DND-41 (cell line): Measurements from ENCODE around the gene CRIP1.

Source experiments
- ATAC-seq: fragments of 200-7000 bp; cut with Tn5 transposase; 3 replicates; pipeline ENCODE4 v1.9.1; 2021; ENCODE audit warnings: low read depth; ENCODE audit not compliant: insufficient read depth
- DNase-seq: peaks from one replicate; pipeline ENCODE4 v3.0.0-alpha.2; 2020
- H2AFZ ChIP-seq: 2 replicates; pipeline ENCODE4 v1.6.0; 2012; ENCODE audit warnings: low read depth, low read length
- H3K27ac ChIP-seq: 2 replicates; pipeline ENCODE4 v1.5.1; 2012; ENCODE audit warnings: low read length, inconsistent platforms
- H3K27me3 ChIP-seq: fragments of 200-600 bp; sonication (generic); 2 replicates; pipeline ENCODE4 v1.6.0; 2012; ENCODE audit warnings: low read length, mild to moderate bottlenecking, inconsistent platforms; ENCODE audit not compliant: insufficient read depth, poor library complexity
- H3K36me3 ChIP-seq: 2 replicates; pipeline ENCODE4 v1.5.1; 2012; ENCODE audit warnings: low read length, inconsistent platforms; ENCODE audit not compliant: insufficient read depth
- H3K4me1 ChIP-seq: 2 replicates; pipeline ENCODE4 v1.5.1; 2012; ENCODE audit warnings: mild to moderate bottlenecking, low read length; ENCODE audit not compliant: insufficient read depth
- H3K4me2 ChIP-seq: 2 replicates; pipeline ENCODE4 v1.6.0; 2012; ENCODE audit warnings: mild to moderate bottlenecking, moderate library complexity, low read length, inconsistent platforms; ENCODE audit not compliant: insufficient read depth
- H3K4me3 ChIP-seq, 2 experiments: fragments of 200-600 bp in 1 of 2; shearing (Covaris generic) in 1 of 2; 2 replicates each; pipeline ENCODE4 v1.5.1; 2012 to 2016; ENCODE audit warnings: inconsistent platforms in 2 of 2, low read length in 2 of 2, mild to moderate bottlenecking in 2 of 2, low read depth in 1 of 2, moderate library complexity in 1 of 2
- H3K79me2 ChIP-seq: 2 replicates; pipeline ENCODE4 v1.6.0; 2012; ENCODE audit warnings: low read length, inconsistent platforms; ENCODE audit not compliant: insufficient read depth
- H3K9ac ChIP-seq: 2 replicates; pipeline ENCODE4 v1.6.0; 2012; ENCODE audit warnings: low read depth, mild to moderate bottlenecking, inconsistent platforms, low read length, moderate library complexity
- H3K9me3 ChIP-seq: 2 replicates; pipeline ENCODE4 v1.5.1; 2012; ENCODE audit warnings: low read length, moderate library complexity, mild to moderate bottlenecking, inconsistent platforms; ENCODE audit not compliant: insufficient read depth, severe bottlenecking
- H4K20me1 ChIP-seq: 2 replicates; pipeline ENCODE4 v1.6.0; 2012; ENCODE audit warnings: low read length; ENCODE audit not compliant: insufficient read depth
- EZH2 ChIP-seq: IDR thresholded peaks from 3 replicates; pipeline ENCODE4 v1.6.1; 2012; ENCODE audit warnings: borderline replicate concordance, low read depth, mild to moderate bottlenecking, moderate library complexity, low read length, inconsistent platforms; ENCODE audit not compliant: severe bottlenecking
- TF ChIP-seq, protein P1 (sequence below): IDR thresholded peaks from 2 replicates; pipeline ENCODE4 v1.5.1; 2012; ENCODE audit warnings: borderline replicate concordance, low read length, moderate library complexity, mild to moderate bottlenecking; ENCODE audit not compliant: poor library complexity, severe bottlenecking; ENCODE audit errors: extremely low read depth

The CRIP1 gene

GRCh38 chr14:105445290-105445689 lies 41.4 kb upstream of the CRIP1 start:
- Histone ChIP-seq H3K4me1 (no peaks in the 10 kb centered on the region), H2AFZ (no peak overlapping the region), H3K9me3 (no peaks in the 10 kb centered on the region), H3K4me3 (no peak overlapping the region), H3K9ac (no peak overlapping the region), H3K79me2 (peaks cover 66% of the 10 kb centered on the region), H3K27ac (no peak overlapping the region), H3K4me2 (no peak overlapping the region), H3K36me3 (peaks cover 77% of the 10 kb centered on the region), H3K27me3 (no peaks in the 10 kb centered on the region), H4K20me1 (peaks cover 80% of the 10 kb centered on the region)
- no peak for DNase-seq
- ATAC-seq, result no peak
- no peak for TF ChIP-seq EZH2
- TF ChIP-seq, protein P1, sequence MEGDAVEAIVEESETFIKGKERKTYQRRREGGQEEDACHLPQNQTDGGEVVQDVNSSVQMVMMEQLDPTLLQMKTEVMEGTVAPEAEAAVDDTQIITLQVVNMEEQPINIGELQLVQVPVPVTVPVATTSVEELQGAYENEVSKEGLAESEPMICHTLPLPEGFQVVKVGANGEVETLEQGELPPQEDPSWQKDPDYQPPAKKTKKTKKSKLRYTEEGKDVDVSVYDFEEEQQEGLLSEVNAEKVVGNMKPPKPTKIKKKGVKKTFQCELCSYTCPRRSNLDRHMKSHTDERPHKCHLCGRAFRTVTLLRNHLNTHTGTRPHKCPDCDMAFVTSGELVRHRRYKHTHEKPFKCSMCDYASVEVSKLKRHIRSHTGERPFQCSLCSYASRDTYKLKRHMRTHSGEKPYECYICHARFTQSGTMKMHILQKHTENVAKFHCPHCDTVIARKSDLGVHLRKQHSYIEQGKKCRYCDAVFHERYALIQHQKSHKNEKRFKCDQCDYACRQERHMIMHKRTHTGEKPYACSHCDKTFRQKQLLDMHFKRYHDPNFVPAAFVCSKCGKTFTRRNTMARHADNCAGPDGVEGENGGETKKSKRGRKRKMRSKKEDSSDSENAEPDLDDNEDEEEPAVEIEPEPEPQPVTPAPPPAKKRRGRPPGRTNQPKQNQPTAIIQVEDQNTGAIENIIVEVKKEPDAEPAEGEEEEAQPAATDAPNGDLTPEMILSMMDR, result no peak

DNA sequence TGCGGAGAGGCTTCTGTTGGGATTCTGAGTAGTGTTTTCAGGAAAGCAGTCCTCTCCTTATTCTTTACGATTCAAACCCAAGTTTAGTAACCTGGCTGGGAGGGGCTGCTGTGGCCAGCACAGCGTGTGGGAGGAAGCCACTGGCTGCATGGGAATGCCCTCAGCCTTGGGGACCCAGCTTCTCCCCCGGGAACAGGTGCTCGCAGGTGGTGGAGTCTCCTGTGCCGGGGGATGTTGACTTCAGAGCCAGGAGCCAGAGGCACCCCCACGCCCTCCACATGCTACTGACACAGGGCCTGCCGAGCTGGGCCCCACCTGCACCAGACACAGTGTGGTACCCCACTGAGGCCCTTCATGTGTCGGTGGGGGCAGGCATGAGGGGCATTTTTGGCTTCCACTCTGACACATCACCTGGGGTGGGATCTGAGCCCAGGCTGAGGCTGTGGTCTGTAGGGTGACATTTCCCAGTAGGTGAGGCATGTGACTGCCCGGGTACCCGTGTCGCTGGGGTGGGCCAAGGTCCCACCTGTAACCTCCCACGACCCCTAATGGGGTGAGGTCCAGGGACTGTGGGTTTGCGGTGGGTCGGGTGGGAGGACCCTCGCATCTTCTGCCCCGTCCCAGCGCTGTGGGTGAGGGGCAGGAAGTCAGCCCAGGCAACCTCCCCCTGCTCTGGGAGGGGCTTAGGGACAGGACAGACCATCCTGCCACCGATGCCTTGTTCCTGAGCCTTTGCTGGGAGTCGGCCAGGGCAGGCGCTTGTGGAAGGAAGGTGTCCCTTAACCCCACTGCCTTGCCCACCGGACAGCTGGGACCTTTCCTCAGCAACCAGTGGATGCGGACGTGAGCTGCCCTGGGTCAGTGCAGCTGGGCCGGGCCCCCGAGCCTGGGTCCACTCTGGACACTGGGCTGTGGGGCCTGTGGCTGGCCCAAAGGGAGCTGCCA lies 40.5 kb upstream of the CRIP1 start:
- H4K20me1 ChIP-seq, result peaks cover 79% of the 10 kb centered on the region
- DNase-seq, result no peak
- H3K79me2 ChIP-seq, result peaks cover 57% of the 10 kb centered on the region
- H3K4me2 ChIP-seq, result no peak overlapping the region
- H3K9me3 ChIP-seq, result no peaks in the 10 kb centered on the region
- H3K27me3 ChIP-seq, result no peaks in the 10 kb centered on the region
- no peak overlapping the region for H3K9ac ChIP-seq
- no peak overlapping the region for H3K27ac ChIP-seq
- TF ChIP-seq, protein P1, result no peak
- TF ChIP-seq EZH2, result no peak
- no peak overlapping the region for H3K4me3 ChIP-seq
- no peak overlapping the region for H2AFZ ChIP-seq
- peaks cover 77% of the 10 kb centered on the region for H3K36me3 ChIP-seq
- ATAC-seq, result no peak
- no peaks in the 10 kb centered on the region for H3K4me1 ChIP-seq

DNA sequence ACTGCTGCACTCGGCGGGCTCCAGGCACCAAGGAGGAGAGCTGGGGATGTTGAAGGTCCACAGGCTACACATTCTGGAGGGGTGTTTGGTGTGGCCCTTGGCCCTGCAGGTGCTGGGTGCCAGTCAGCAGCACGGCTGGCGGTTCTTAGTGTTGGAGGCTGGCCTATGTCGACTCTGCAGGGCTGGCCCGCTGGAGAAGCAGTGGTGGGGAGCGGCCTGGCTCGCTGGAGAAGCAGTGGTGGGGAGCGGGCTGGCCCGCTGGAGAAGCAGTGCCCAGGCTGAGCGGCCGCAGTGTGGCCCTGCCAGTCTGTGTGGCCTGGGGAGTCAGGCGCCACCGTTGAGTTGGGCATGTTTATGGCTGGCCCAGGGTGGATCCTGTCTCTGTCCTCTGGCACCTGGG lies 39.7 kb upstream of the CRIP1 start:
- Histone ChIP-seq H3K4me3 (no peak overlapping the region), H3K79me2 (peaks cover 56% of the 10 kb centered on the region), H3K9me3 (no peaks in the 10 kb centered on the region), H3K4me2 (no peak overlapping the region), H3K4me1 (no peaks in the 10 kb centered on the region), H3K9ac (no peak overlapping the region), H4K20me1 (peaks cover 82% of the 10 kb centered on the region), H2AFZ (no peak overlapping the region), H3K27ac (no peak overlapping the region), H3K27me3 (no peaks in the 10 kb centered on the region), H3K36me3 (peaks cover 82% of the 10 kb centered on the region)
- DNase-seq, result no peak
- TF ChIP-seq EZH2, result no peak
- TF ChIP-seq, protein P1, result no peak
- ATAC-seq, result no peak
